Activated naive CD8-positive, alpha-beta T cell (primary cell): Measurements from ENCODE around the gene TIMM13.
A peak's percentile ranks its signal among the peaks of the same experiment; 100 is the strongest.
"Not testable (repeated sequence)": the region's sequence is repeated elsewhere in the genome, so short reads cannot be mapped to it uniquely, and the experiment has no call there.

Experiments
- H3K27ac Mint-ChIP-seq: one replicate; pipeline ENCODE4 v1.8.0; 2021; ENCODE audit warnings: mixed read lengths
- H3K27me3 Mint-ChIP-seq: one replicate; pipeline ENCODE4 v1.8.0; 2021; ENCODE audit warnings: mixed read lengths
- H3K36me3 Mint-ChIP-seq: one replicate; pipeline ENCODE4 v1.8.0; 2021; ENCODE audit warnings: mixed read lengths
- H3K4me1 Mint-ChIP-seq: one replicate; pipeline ENCODE4 v1.8.0; 2021; ENCODE audit warnings: low read depth, mixed read lengths
- H3K4me3 Mint-ChIP-seq: one replicate; pipeline ENCODE4 v1.8.0; 2021; ENCODE audit warnings: mild to moderate bottlenecking, mixed read lengths
- H3K9me3 Mint-ChIP-seq: one replicate; pipeline ENCODE4 v1.8.0; 2021; ENCODE audit warnings: low read depth, mixed read lengths

The TIMM13 gene

DNA sequence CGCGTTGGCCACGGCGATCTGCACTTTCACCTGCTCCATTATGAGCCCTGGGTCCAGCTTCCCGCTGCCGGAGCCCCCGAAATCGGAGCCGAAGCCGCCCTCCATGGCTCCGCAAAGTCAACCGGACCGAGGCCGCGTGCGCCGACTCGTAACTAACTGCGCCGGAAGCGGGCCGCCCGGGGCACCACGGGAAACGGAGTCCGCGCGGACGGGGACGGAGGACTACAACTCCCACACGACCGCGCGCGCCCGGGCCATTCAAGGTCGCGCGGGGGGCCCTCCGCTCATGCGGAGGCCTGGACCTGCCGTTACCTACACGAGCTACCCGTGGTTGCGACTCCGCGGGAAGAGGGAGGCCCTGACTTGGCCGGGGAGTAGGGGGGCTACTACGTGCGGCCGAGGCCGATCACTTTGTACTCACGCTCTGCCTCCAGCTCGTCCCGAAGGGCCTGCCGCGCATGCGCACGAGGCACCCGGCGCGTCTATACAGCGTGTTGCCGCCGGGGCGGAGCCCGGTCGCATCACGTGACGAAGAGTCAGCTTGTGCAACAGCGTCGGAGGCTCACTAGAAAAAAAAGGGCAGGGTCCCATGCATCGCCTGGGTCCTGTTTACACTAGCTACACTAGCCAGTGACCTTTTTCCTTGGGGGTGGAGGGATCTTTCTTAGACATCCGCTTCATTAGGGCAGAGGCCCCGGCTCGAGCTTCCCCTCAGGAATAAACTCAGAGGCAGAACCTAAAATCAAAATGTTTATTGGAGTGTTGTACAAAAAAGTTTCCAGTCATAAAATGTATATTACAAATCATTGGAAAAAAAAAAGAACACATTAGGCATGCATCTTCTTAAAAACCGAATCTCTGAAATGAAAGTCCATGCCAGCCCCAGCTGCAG lies at the start of gene TIMM13:
TIMM13 (minus strand) TSS at position 158 of the 892 bp plus-strand sequence; CDS start at position 105, 53 bp downstream.
- no peaks in the 10 kb centered on the region for H3K9me3 Mint-ChIP-seq
- H3K4me1 Mint-ChIP-seq: peaks cover 4% of the 10 kb centered on the region
- no peaks in the 10 kb centered on the region for H3K36me3 Mint-ChIP-seq

DNA sequence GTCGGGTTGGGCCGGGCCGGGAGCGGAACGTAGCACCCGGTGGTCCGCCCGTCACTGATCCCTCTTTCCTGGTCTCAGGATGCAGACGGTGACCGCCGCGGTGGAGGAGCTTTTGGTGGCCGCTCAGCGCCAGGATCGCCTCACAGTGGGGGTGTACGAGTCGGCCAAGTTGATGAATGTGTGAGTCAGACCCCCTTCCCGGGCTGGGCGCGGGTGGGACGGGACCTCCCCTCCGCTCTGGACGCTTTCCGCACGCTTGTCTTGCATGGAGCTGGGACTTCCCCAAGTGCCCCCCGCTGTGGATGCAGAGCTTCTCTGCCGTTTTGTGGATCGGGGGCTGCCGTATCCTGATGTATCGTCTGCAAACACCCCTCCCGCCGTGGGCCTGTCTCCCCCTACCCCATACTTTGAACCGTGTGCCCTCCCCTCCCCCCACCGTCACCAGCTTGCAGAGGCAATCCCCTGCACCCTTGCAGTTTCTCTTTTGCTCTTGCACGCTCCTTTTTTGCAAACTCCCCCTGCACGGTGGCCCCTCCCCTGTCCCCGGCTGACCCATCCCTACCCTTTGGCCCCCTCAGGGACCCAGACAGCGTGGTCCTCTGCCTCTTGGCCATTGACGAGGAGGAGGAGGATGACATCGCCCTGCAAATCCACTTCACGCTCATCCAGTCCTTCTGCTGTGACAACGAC lies 49.2 kb upstream of the TIMM13 start:
- peaks cover 23% of the 10 kb centered on the region for H3K4me1 Mint-ChIP-seq
- H3K4me3 Mint-ChIP-seq: peak overlapping the region; percentile 99
- no peaks in the 10 kb centered on the region for H3K9me3 Mint-ChIP-seq
- peaks cover 6% of the 10 kb centered on the region for H3K36me3 Mint-ChIP-seq
- peak overlapping the region; percentile 96 for H3K27ac Mint-ChIP-seq
- H3K27me3 Mint-ChIP-seq: no peaks in the 10 kb centered on the region

More for the DNA sequence above, at the start of gene TIMM13:
- Mint-ChIP-seq H3K4me3 (peak within 1 kb of the TSS; percentile 94), H3K27me3 (no peaks in the 10 kb centered on the region), H3K27ac (peak within 1 kb of the TSS; percentile 98)

- Mint-ChIP-seq H3K4me1 (peaks cover 23% of the 10 kb centered on the region), H3K36me3 (peaks cover 6% of the 10 kb centered on the region), H3K27ac (peak within 1 kb of the TSS; percentile 96), H3K4me3 (peak within 1 kb of the TSS; percentile 99), H3K27me3 (no peaks in the 10 kb centered on the region), H3K9me3 (no peaks in the 10 kb centered on the region)
Observed at GRCh38 chr19:2475702-2476450, 48.5 kb upstream of the TIMM13 start, which contains the start of gene GADD45B. TSS of gene GADD45B (plus strand) at chr19:2476127. CDS start at chr19:2476359, 232 bp downstream.

DNA sequence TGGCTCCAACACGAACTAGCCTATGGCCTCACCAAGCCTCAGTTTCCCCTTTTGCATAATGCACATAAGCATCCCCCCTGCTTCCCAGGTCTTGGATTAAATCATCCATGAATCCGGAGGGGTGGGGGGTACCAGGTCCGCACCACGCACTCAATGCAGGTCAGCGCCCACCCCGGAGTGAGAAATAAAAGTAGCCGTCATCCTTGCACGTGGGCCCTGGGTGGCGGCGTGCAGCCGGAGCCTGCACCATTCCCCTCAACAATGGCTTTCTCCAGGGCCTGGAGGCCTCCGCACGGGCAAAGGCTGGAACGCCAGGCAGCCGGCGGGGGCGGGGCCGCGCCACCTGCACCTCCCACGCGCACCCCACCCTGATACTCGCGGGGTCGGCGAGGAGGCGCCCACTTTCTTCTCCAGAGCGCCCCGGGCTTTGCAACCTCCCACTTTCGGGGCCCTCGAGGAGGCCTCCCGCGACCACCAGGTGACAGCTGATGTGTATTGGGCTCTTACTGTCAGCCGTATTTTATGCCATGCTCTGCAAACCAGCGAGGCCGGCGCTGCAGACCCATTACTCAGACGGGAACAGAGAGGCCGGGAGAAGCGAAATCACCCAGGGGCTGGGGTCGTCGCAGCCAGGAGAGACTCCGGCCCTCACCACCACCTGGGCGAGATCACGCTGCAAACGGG lies 47.8 kb upstream of the TIMM13 start:
- peaks cover 6% of the 10 kb centered on the region for H3K36me3 Mint-ChIP-seq
- H3K9me3 Mint-ChIP-seq: no peaks in the 10 kb centered on the region
- H3K27ac Mint-ChIP-seq: peak overlapping the region; percentile 86
- peaks cover 23% of the 10 kb centered on the region for H3K4me1 Mint-ChIP-seq
- peak overlapping the region; percentile 85 for H3K4me3 Mint-ChIP-seq
- H3K27me3 Mint-ChIP-seq: no peaks in the 10 kb centered on the region

- Mint-ChIP-seq H3K27ac (peak overlapping the region; percentile 86), H3K4me1 (peaks cover 24% of the 10 kb centered on the region), H3K4me3 (peak overlapping the region; percentile 85), H3K9me3 (no peaks in the 10 kb centered on the region), H3K36me3 (peaks cover 6% of the 10 kb centered on the region), H3K27me3 (no peaks in the 10 kb centered on the region)
Observed at GRCh38 chr19:2474232-2475017, 47.0 kb upstream of the TIMM13 start.

- H3K36me3 Mint-ChIP-seq, H3K9me3 Mint-ChIP-seq, H3K27me3 Mint-ChIP-seq, H3K4me3 Mint-ChIP-seq, H3K27ac Mint-ChIP-seq: not testable (repeated sequence)
- H3K4me1 Mint-ChIP-seq: peaks cover 13% of the 10 kb centered on the region
Observed at GRCh38 chr19:2469915-2470200, 42.5 kb upstream of the TIMM13 start.

DNA sequence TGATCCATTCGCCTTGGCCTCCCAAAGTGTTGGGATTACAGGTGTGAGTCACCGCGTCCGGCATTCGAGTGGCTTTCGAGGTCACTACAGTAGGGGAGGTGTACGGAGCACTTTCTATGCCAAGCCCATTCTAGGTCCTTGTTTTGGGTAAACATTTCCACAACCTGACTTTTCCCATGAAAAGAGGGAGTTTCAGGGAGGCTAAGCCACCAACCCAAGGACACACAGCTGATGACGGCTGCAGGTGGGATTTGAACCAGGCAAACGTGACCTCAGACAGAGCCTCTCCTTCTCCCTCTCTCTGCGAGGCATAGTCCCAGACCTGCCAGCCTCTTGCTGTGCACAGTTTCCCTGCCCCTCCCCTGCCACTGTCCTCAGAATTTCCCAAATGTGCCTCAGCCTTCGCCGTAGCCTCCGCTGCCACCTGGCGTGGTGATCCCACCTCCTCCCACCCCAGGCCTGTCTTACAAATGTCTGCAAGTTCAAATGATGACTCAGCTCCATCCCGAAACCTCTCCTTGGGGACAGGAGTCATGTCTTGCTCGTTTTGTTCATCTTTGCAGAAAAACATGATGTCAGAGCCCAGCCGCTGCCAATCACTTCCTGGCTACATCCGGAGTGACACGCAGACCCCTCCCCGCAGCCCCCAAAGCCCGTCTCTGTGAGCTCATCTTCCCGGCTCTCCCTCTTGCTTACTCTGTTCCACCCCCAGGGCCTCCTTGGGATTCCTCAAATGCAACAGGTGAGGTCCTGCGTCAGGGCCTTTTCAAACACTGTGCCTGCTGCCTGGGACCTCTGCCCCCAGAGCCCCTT lies 41.9 kb upstream of the TIMM13 start:
- H3K9me3 Mint-ChIP-seq: no peaks in the 10 kb centered on the region
- no peak overlapping the region for H3K27ac Mint-ChIP-seq
- peak overlapping the region; percentile 46 for H3K4me3 Mint-ChIP-seq
- H3K27me3 Mint-ChIP-seq: no peaks in the 10 kb centered on the region
- no peaks in the 10 kb centered on the region for H3K36me3 Mint-ChIP-seq
- H3K4me1 Mint-ChIP-seq: peaks cover 11% of the 10 kb centered on the region

GRCh38 chr19:2468596-2468995 lies 41.2 kb upstream of the TIMM13 start:
- no peak overlapping the region for H3K27ac Mint-ChIP-seq
- no peak overlapping the region for H3K4me3 Mint-ChIP-seq
- H3K9me3 Mint-ChIP-seq: no peaks in the 10 kb centered on the region
- H3K36me3 Mint-ChIP-seq: no peaks in the 10 kb centered on the region
- H3K4me1 Mint-ChIP-seq: peaks cover 8% of the 10 kb centered on the region
- H3K27me3 Mint-ChIP-seq: no peaks in the 10 kb centered on the region

DNA sequence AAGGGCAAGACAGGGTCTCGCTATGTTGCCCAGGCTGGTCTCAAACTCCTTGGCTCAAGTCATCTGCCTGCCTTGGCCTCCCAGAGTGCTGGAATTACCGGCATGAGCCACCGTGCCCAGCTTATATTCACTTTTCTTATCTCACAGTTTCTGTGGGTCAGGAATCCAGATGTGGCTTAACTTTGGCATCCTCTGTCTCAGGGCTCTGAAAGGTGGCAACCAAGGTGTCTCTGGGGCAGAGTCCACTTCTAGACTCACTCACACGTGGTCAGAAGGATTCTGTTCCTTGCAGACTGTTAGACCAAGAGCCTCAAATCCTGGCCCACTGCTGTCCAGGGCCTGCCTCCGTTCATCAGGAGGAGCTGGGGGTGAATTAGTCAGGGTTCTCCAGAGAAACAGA lies 37.0 kb upstream of the TIMM13 start:
- no peaks in the 10 kb centered on the region for H3K9me3 Mint-ChIP-seq
- no peaks in the 10 kb centered on the region for H3K27me3 Mint-ChIP-seq
- H3K27ac Mint-ChIP-seq: no peak overlapping the region
- H3K4me3 Mint-ChIP-seq: no peak overlapping the region
- H3K36me3 Mint-ChIP-seq: no peaks in the 10 kb centered on the region
- H3K4me1 Mint-ChIP-seq: peaks cover 11% of the 10 kb centered on the region

GRCh38 chr19:2463694-2464093 lies 36.3 kb upstream of the TIMM13 start:
- H3K27me3 Mint-ChIP-seq, H3K36me3 Mint-ChIP-seq, H3K4me3 Mint-ChIP-seq, H3K4me1 Mint-ChIP-seq, H3K9me3 Mint-ChIP-seq, H3K27ac Mint-ChIP-seq: not testable (repeated sequence)

GRCh38 chr19:2462635-2463421 lies 35.4 kb upstream of the TIMM13 start:
- Mint-ChIP-seq H3K4me1 (peaks cover 8% of the 10 kb centered on the region), H3K36me3 (no peaks in the 10 kb centered on the region), H3K27ac (no peak overlapping the region), H3K4me3 (no peak overlapping the region), H3K9me3 (no peaks in the 10 kb centered on the region), H3K27me3 (no peaks in the 10 kb centered on the region)

GRCh38 chr19:2461751-2462634 lies 34.6 kb upstream of the TIMM13 start:
- Mint-ChIP-seq H3K36me3 (no peaks in the 10 kb centered on the region), H3K27me3 (no peaks in the 10 kb centered on the region), H3K4me1 (peaks cover 12% of the 10 kb centered on the region), H3K27ac (no peak overlapping the region), H3K4me3 (peak overlapping the region; percentile 78), H3K9me3 (no peaks in the 10 kb centered on the region)
